ENCODE results near the gene HAUS8. TPM values are rescaled to one million over a fixed set of nuclear protein-coding genes. Genes with fewer than 3 reads are reported as not detected.

HAUS8 gene, protein sequence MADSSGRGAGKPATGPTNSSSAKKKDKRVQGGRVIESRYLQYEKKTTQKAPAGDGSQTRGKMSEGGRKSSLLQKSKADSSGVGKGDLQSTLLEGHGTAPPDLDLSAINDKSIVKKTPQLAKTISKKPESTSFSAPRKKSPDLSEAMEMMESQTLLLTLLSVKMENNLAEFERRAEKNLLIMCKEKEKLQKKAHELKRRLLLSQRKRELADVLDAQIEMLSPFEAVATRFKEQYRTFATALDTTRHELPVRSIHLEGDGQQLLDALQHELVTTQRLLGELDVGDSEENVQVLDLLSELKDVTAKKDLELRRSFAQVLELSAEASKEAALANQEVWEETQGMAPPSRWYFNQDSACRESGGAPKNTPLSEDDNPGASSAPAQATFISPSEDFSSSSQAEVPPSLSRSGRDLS
- total RNA-seq (2012; rRNA removed) (3.4 and 3.9 TPM in 2 replicates), polyA plus RNA-seq (2012; rRNA removed) (12.8 and 14.2 TPM in 2 replicates), Bru-seq, nascent RNA (percentile 52 among the genes with signal in this experiment), BruChase-seq, experiment 1, labeled RNA remaining after a 6-hour chase (percentile 50 among the genes with signal in this experiment), BruChase-seq, experiment 2, labeled RNA remaining after a 2-hour chase (percentile 43 among the genes with signal in this experiment)
- 5.6 and 11.0 TPM in 2 replicates for polyA plus RNA-seq (2012; cell fraction: cytosol; rRNA removed)
- 9.8 and 12.0 TPM in 2 replicates for polyA plus RNA-seq (2012; cell fraction: nucleus; rRNA removed; ENCODE audit: low replicate concordance)
- long read RNA-seq, partial matches to known transcripts, result 0 of 3 reads
- long read RNA-seq, other reads (novel, unspliced or antisense), result 1 of 3 reads

- Histone ChIP-seq H3K14ac (replicated peaks; ENCODE audit: low read depth, low read length) (peak within 1 kb of the TSS; percentile 92), H4K5ac (ENCODE audit: low read depth, low read length) (peak within 1 kb of the TSS; percentile 55), H2AK9ac (replicated peaks; ENCODE audit: low read depth, low read length, poor library complexity) (peak within 1 kb of the TSS; percentile 100), H3K23ac (ENCODE audit: low read depth, low read length) (peak within 1 kb of the TSS; percentile 95), H3K4me1 (ENCODE audit: control insufficient read depth, insufficient read depth, low read length) (peaks cover 24% of the 10 kb centered on the region), H3K27ac (ENCODE audit: insufficient read depth, low read length) (peak within 1 kb of the TSS; percentile 94), H3K27me3 (ENCODE audit: control insufficient read depth, insufficient read depth, low read length) (no peaks in the 10 kb centered on the region), H3K79me1 (ENCODE audit: low read depth in 1 of 2, low read length in 2 of 2) (peaks cover 20 to 46% of the 10 kb centered on the region in 2 experiments; a peak in 3 of 4 replicates), H3K9ac (ENCODE audit: low read depth, low read length) (peak within 1 kb of the TSS; percentile 96), H3K4me3 (ENCODE audit: insufficient read depth, low read depth, low read length) (peak within 1 kb of the TSS; percentile 84), H2BK15ac (ENCODE audit: low read depth, low read length) (no peak within 1 kb of the TSS; the same call in 2 of the 3 replicates), H3K4me2 (ENCODE audit: low read depth, low read length) (peak within 1 kb of the TSS; percentile 97), H3K36me3 (ENCODE audit: control insufficient read depth, insufficient read depth, low read length) (no peaks in the 10 kb centered on the region; the same call in 1 of the 2 replicates), H3K18ac (ENCODE audit: low read depth, low read length) (peak within 1 kb of the TSS; percentile 28), H3K56ac (ENCODE audit: extremely low read depth, insufficient read depth, low read length) (peak within 1 kb of the TSS; percentile 83), H3K4ac (ENCODE audit: low read depth, low read length) (peak within 1 kb of the TSS; percentile 92), H4K91ac (ENCODE audit: insufficient read depth, low read depth, low read length) (peak within 1 kb of the TSS; percentile 85), H2BK5ac (ENCODE audit: low read depth, low read length, poor library complexity, severe bottlenecking) (peak within 1 kb of the TSS; percentile 90), H4K20me1 (ENCODE audit: insufficient read depth, low read length) (peaks cover 31% of the 10 kb centered on the region), H2BK20ac (ENCODE audit: low read depth, low read length) (peak within 1 kb of the TSS; percentile 23; the same call in 1 of the 2 replicates), H2BK120ac (ENCODE audit: low read depth, low read length) (peak within 1 kb of the TSS; percentile 57), H2AFZ (replicated peaks; ENCODE audit: low read length, poor library complexity) (peak within 1 kb of the TSS; percentile 100), H4K8ac (ENCODE audit: low read depth in 2 of 2, low read length in 2 of 2) (peak within 1 kb of the TSS; percentile 49 to 86), H3K9me1 (ENCODE audit: insufficient read depth, low read length) (peaks cover 7% of the 10 kb centered on the region), H2AK5ac (ENCODE audit: low read depth, low read length) (peak within 1 kb of the TSS; percentile 98), H3K9me3 (ENCODE audit: control insufficient read depth, insufficient read depth, low read length) (no peaks in the 10 kb centered on the region)
- DNase-seq, result peak; percentile 100
- ATAC-seq (ENCODE audit: low read depth), result peak; percentile 89
- in situ Hi-C loops (cut with MboI; ENCODE audit: low sequenced_read_pairs), result no loop called here
- CTCF ChIA-PET, result no interaction called here
- dilution Hi-C loops (cut with HindIII; ENCODE audit: low sequenced_read_pairs, unreplicated experiment), result no loop called here
- intact Hi-C loops (cut with micrococcal nuclease), result loop anchor here (1.0 kb wide), 1 partner anchor 60 kb away; no protein-coding TSS in a partner anchor
- POLR2A ChIA-PET (ENCODE audit: unreplicated experiment), result no interaction called here
- TF ChIP-seq NFE2L2 (IDR thresholded peaks at IDR 0.05; ENCODE audit: low read depth, low read length), result 0 out of 2 replicates have a peak, but pooled peaks have one; percentile 11
- no peak; the same call in 1 of the 2 replicates for TF ChIP-seq FOS (IDR thresholded peaks at IDR 0.05; ENCODE audit: low read depth, low read length)
- TF ChIP-seq MAZ (IDR thresholded peaks at IDR 0.05; ENCODE audit: borderline replicate concordance, low read depth, low read length), result peak; percentile 93; the same call in 1 of the 2 replicates
- peak; percentile 100 for TF ChIP-seq BHLHE40 (IDR thresholded peaks at IDR 0.05; ENCODE audit: low read depth, low read length)
- peak; percentile 84 for TF ChIP-seq MXI1 (IDR thresholded peaks at IDR 0.05; ENCODE audit: borderline replicate concordance, low read depth, low read length)
- TF ChIP-seq, protein P1, sequence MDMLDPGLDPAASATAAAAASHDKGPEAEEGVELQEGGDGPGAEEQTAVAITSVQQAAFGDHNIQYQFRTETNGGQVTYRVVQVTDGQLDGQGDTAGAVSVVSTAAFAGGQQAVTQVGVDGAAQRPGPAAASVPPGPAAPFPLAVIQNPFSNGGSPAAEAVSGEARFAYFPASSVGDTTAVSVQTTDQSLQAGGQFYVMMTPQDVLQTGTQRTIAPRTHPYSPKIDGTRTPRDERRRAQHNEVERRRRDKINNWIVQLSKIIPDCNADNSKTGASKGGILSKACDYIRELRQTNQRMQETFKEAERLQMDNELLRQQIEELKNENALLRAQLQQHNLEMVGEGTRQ (IDR thresholded peaks at IDR 0.05; ENCODE audit: low read depth, low read length), result no peak
- TF ChIP-seq CHD1 (IDR thresholded peaks at IDR 0.05; ENCODE audit: low read depth, low read length), result peak; percentile 100; the same call in 1 of the 2 replicates
- TF ChIP-seq POLR2A (IDR thresholded peaks at IDR 0.05; ENCODE audit: low read depth, low read length), result peak; percentile 90
- TF ChIP-seq RFX5 (IDR thresholded peaks at IDR 0.05; ENCODE audit: low read depth, low read length), result no peak
- no TSS peak for BruUV-seq (replicated peaks)
- 1% methylated on average over 32 of the region's 103 CpGs; no CpG with 5 or more reads in 1 of the 2 experiments for WGBS, 2 experiments (ENCODE audit: extremely low coverage in 2 of 2, insufficient read length in 1 of 2)
Measured at GRCh38 chr19:17075035-17075863, at the start of gene HAUS8, which contains the start of gene MYO9B. Gene HAUS8 (minus strand): TSS chr19:17075452. CDS start chr19:17075422, 30 bp downstream. Gene MYO9B (plus strand): TSS chr19:17075777. CDS start chr19:17101718, 25,941 bp downstream.
